PC-9 (cell line): ENCODE data around the gene LARGE1.

Experiments used
- CTCF ChIP-seq: fragments of 200-600 bp; sonication (generic); conservative IDR thresholded peaks from 2 replicates; pipeline ENCODE4 v1.6.1; 2017; ENCODE audit warnings: mixed run types, antibody characterized with exemption, mild to moderate bottlenecking, moderate library complexity
- EZH2 ChIP-seq: fragments of 200-600 bp; sonication (generic); IDR thresholded peaks from 2 replicates; pipeline ENCODE4 v1.8.0; 2017; ENCODE audit warnings: antibody characterized with exemption, low read depth

- no peak for TF ChIP-seq CTCF
- no peak for TF ChIP-seq EZH2
Observed at GRCh38 chr22:33728847-33729246, 191.4 kb downstream of the LARGE1 start.
